Measurements from ENCODE around the gene CLASP1. TPM values are rescaled to one million over a fixed set of nuclear protein-coding genes. Genes with fewer than 3 reads are reported as not detected.
"Not testable (repeated sequence)": the region's sequence is repeated elsewhere in the genome, so short reads cannot be mapped to it uniquely, and the experiment has no call there.

The CLASP1 gene
- total and polyA plus RNA-seq, 4 donors, result 11.8 to 81.8 (median 40.3) TPM

DNA sequence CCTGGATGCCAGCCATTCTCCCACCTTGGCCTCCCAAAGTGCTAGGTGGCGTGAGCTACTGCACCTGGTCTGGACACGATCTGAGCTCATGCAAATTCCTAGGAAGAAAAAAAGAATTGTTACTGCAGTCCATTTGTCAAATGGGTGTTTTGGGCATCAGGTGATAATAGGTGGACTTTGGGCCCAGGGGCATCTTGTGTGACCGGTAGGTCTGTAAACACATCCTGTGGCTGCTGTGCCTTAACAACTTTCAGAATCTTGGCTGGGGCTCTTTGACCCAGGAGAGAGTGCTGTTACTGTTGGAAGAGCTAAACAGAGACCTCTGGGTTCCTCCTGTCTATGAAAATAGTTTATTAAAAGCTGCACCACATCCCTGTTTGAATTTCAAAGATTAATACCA lies 329.3 kb downstream of the CLASP1 start:
- Histone ChIP-seq H3K4me1 (ENCODE audit: control insufficient read depth in 1 of 2, insufficient read depth in 2 of 2, low read length in 2 of 2) (no peaks in the 10 kb centered on the region), H3K27me3 (ENCODE audit: control insufficient read depth in 1 of 2, insufficient read depth in 2 of 2, low read length in 1 of 2) (no peaks in the 10 kb centered on the region), H3K9me3 (ENCODE audit: control insufficient read depth, low read length) (no peaks in the 10 kb centered on the region), H3K36me3 (ENCODE audit: control insufficient read depth in 1 of 2, insufficient read depth in 2 of 2, low read length in 1 of 2) (no peaks in the 10 kb centered on the region), H3K27ac (ENCODE audit: low read depth in 1 of 2, low read length in 2 of 2) (no peak overlapping the region), H3K4me3 (ENCODE audit: low read length in 2 of 2) (no peak overlapping the region)
- 75 to 80% methylated on average over 3 of the region's 3 CpGs for WGBS, 2 donors
- intact Hi-C loops (cut with DNase I), result no loop called here
- no peak for ATAC-seq (ENCODE audit: low FRiP score)
- no peak for DNase-seq

DNA sequence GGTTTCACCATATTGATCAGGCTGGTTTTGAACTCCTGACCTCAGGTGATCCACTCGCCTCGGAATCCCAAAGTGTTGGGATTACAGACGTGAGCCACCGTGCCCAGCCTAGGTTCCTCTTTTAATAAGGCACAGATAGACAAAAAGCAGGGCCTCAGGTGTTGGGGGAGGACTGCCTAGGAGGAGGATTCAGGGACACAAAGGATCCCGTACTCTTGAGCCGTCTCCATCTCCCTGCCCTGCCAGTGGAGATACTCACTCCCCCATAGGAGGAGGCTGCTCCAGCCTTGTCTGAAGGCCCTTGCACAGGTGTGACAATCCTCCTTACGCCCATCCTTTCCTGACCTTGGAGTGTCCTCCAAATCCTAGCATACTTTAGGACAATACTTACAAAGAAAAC lies 332.3 kb downstream of the CLASP1 start:
- DNase-seq, result no peak
- ATAC-seq (ENCODE audit: low FRiP score), result no peak

DNA sequence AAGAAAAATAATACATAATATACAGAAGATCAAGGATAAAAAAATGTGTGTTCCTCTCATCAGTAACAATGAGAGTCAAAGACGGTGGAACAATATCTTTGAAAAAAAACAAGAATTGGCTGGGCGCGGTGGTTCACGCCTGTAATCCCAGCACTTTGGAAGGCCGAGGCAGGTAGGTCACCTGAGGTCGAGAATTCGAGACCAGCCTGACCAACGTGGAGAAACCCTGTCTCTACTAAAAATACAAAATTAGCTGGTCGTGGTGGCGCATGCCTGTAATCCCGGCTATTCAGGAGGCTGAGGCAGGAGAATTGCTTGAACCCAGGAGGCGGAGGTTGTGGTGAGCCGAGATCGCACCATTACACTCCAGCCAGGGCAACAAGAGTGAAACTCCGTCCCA lies 335.6 kb downstream of the CLASP1 start:
- WGBS, 2 donors, result 83 to 84% methylated on average over 15 of the region's 15 CpGs
- H3K9me3 ChIP-seq (ENCODE audit: control insufficient read depth, low read length); ATAC-seq (ENCODE audit: low FRiP score); DNase-seq; H3K27me3 ChIP-seq (ENCODE audit: control insufficient read depth in 1 of 2, insufficient read depth in 2 of 2, low read length in 1 of 2); intact Hi-C loops (cut with DNase I); H3K36me3 ChIP-seq (ENCODE audit: control insufficient read depth in 1 of 2, insufficient read depth in 2 of 2, low read length in 1 of 2); H3K4me1 ChIP-seq (ENCODE audit: control insufficient read depth in 1 of 2, insufficient read depth in 2 of 2, low read length in 2 of 2); H3K4me3 ChIP-seq (ENCODE audit: low read length in 2 of 2); H3K27ac ChIP-seq (ENCODE audit: low read depth in 1 of 2, low read length in 2 of 2): not testable (repeated sequence)

More for the DNA sequence above, 332.3 kb downstream of the CLASP1 start:
- Histone ChIP-seq H3K36me3 (ENCODE audit: control insufficient read depth in 1 of 2, insufficient read depth in 2 of 2, low read length in 1 of 2) (no peaks in the 10 kb centered on the region), H3K9me3 (ENCODE audit: control insufficient read depth, low read length) (no peaks in the 10 kb centered on the region), H3K4me1 (ENCODE audit: control insufficient read depth in 1 of 2, insufficient read depth in 2 of 2, low read length in 2 of 2) (no peaks in the 10 kb centered on the region), H3K4me3 (ENCODE audit: low read length in 2 of 2) (no peak overlapping the region), H3K27me3 (ENCODE audit: control insufficient read depth in 1 of 2, insufficient read depth in 2 of 2, low read length in 1 of 2) (no peaks in the 10 kb centered on the region), H3K27ac (ENCODE audit: low read depth in 1 of 2, low read length in 2 of 2) (no peak overlapping the region)
- intact Hi-C loops (cut with DNase I), result no loop called here
- WGBS, 2 donors, result 84 to 93% methylated on average over 7 of the region's 7 CpGs

DNA sequence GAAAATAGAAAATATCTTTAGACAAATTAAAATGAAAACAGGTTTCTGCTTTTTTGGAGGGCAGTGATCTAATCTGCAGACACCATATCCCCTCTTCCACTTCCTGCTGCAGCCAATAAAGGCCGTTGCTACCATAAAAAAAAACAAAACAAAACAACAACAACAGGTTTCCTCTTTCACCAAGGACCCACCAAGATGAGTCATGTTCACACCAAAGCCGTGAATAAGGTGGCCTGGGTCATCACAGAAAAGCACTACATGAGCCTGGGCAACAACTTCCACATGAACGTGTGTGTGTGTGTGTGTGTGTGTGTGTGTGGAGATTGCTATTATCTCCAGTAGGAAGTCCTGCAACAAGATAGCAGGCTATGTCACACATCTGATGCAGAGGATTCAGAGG lies 339.5 kb downstream of the CLASP1 start:
- Histone ChIP-seq H3K36me3 (ENCODE audit: control insufficient read depth in 1 of 2, insufficient read depth in 2 of 2, low read length in 1 of 2) (no peaks in the 10 kb centered on the region), H3K27me3 (ENCODE audit: control insufficient read depth in 1 of 2, insufficient read depth in 2 of 2, low read length in 1 of 2) (no peaks in the 10 kb centered on the region), H3K4me1 (ENCODE audit: control insufficient read depth in 1 of 2, insufficient read depth in 2 of 2, low read length in 2 of 2) (no peaks in the 10 kb centered on the region), H3K4me3 (ENCODE audit: low read length in 2 of 2) (no peak overlapping the region), H3K9me3 (ENCODE audit: control insufficient read depth, low read length) (no peaks in the 10 kb centered on the region), H3K27ac (ENCODE audit: low read depth in 1 of 2, low read length in 2 of 2) (no peak overlapping the region)
- ATAC-seq (ENCODE audit: low FRiP score) (no peak), DNase-seq (no peak)
- WGBS, 2 donors, result 11 to 26% methylated on average over 3 of the region's 3 CpGs
- intact Hi-C loops (cut with DNase I), result no loop called here

DNA sequence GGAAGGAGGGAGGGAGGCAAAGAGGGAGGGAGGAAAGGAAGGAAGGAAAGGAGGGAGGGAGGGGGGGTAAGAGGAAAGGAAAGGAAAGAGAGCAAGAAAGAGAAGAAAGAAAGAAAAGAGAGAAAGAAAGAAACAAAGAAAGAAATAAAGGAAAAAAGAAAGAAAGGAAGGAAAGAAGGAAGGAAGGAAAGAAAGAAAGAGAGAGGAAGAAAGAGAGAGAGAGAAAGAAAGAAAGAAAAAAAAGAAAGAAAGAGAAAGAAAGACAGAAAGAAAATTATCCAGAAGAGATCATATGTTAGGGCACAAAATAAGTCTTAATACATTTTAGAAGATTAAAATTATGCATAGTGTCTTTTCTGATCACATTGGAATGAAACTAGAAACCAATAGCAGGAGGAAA lies 339.9 kb downstream of the CLASP1 start:
- H3K9me3 ChIP-seq (ENCODE audit: control insufficient read depth, low read length), result no peaks in the 10 kb centered on the region
- no peaks in the 10 kb centered on the region for H3K36me3 ChIP-seq (ENCODE audit: control insufficient read depth in 1 of 2, insufficient read depth in 2 of 2, low read length in 1 of 2)
- ATAC-seq (ENCODE audit: low FRiP score) (no peak), DNase-seq (no peak)
- no peak overlapping the region for H3K4me3 ChIP-seq (ENCODE audit: low read length in 2 of 2)
- no peaks in the 10 kb centered on the region for H3K4me1 ChIP-seq (ENCODE audit: control insufficient read depth in 1 of 2, insufficient read depth in 2 of 2, low read length in 2 of 2)
- no peak overlapping the region for H3K27ac ChIP-seq (ENCODE audit: low read depth in 1 of 2, low read length in 2 of 2)
- intact Hi-C loops (cut with DNase I), result no loop called here
- peaks cover 0 to 2% of the 10 kb centered on the region in 2 donors for H3K27me3 ChIP-seq (ENCODE audit: control insufficient read depth in 1 of 2, insufficient read depth in 2 of 2, low read length in 1 of 2)

DNA sequence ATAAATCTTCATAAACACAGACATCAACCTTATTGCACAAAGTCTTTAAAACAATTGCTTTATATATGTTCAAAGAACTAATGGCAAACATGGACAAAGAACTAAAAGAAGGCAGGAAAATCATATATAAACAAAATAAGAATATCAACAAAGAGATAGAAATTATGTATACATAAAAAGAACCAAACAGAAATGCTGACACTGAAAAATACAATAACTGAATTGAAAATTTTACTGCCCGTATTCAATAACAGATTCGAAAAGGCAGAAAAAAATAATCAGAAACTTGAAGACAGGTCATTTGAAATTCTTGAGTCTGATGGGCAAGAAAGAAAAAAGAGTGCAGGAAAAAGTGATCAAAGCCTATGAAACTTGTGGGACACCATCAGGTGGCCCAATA lies 342.2 kb downstream of the CLASP1 start:
- intact Hi-C loops (cut with DNase I), result no loop called here
- WGBS, 2 donors, result 92 to 96% methylated on average over 2 of the region's 2 CpGs
- Histone ChIP-seq H3K9me3 (ENCODE audit: control insufficient read depth, low read length) (no peaks in the 10 kb centered on the region), H3K4me3 (ENCODE audit: low read length in 2 of 2) (no peak overlapping the region), H3K27ac (ENCODE audit: low read depth in 1 of 2, low read length in 2 of 2) (no peak overlapping the region), H3K36me3 (ENCODE audit: control insufficient read depth in 1 of 2, insufficient read depth in 2 of 2, low read length in 1 of 2) (no peaks in the 10 kb centered on the region), H3K27me3 (ENCODE audit: control insufficient read depth in 1 of 2, insufficient read depth in 2 of 2, low read length in 1 of 2) (peaks cover 0 to 2% of the 10 kb centered on the region in 2 donors), H3K4me1 (ENCODE audit: control insufficient read depth in 1 of 2, insufficient read depth in 2 of 2, low read length in 2 of 2) (no peaks in the 10 kb centered on the region)
- no peak for ATAC-seq (ENCODE audit: low FRiP score)
- DNase-seq, result no peak

DNA sequence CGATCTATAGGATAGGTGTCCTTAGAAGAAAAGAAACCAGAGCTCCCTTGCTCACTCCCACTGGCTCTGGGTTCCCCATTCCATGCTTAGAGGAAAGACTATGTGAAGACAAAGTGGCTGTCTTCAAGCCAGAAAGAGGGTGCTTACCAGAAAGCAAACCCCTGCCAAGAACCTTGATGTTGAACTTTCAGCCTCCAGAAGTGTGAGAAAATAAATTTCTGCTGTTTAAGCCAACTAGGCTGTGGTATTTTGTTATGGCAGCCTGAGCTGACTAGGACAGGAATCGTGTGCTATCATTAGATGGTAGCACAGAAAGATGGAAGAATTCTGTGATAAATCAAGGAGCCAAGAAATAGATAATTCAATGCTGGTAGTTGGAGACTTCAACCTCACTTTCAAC lies 344.3 kb downstream of the CLASP1 start:
- H3K27ac ChIP-seq (ENCODE audit: low read depth in 1 of 2, low read length in 2 of 2), result no peak overlapping the region
- H3K4me3 ChIP-seq (ENCODE audit: low read length in 2 of 2), result no peak overlapping the region
- no peaks in the 10 kb centered on the region for H3K9me3 ChIP-seq (ENCODE audit: control insufficient read depth, low read length)
- no peaks in the 10 kb centered on the region for H3K36me3 ChIP-seq (ENCODE audit: control insufficient read depth in 1 of 2, insufficient read depth in 2 of 2, low read length in 1 of 2)
- ATAC-seq (ENCODE audit: low FRiP score), result no peak
- intact Hi-C loops (cut with DNase I), result no loop called here
- peaks cover 0 to 2% of the 10 kb centered on the region in 2 donors for H3K27me3 ChIP-seq (ENCODE audit: control insufficient read depth in 1 of 2, insufficient read depth in 2 of 2, low read length in 1 of 2)
- H3K4me1 ChIP-seq (ENCODE audit: control insufficient read depth in 1 of 2, insufficient read depth in 2 of 2, low read length in 2 of 2), result no peaks in the 10 kb centered on the region
- 38 to 51% methylated on average over 2 of the region's 2 CpGs for WGBS, 2 donors
- no peak for DNase-seq

DNA sequence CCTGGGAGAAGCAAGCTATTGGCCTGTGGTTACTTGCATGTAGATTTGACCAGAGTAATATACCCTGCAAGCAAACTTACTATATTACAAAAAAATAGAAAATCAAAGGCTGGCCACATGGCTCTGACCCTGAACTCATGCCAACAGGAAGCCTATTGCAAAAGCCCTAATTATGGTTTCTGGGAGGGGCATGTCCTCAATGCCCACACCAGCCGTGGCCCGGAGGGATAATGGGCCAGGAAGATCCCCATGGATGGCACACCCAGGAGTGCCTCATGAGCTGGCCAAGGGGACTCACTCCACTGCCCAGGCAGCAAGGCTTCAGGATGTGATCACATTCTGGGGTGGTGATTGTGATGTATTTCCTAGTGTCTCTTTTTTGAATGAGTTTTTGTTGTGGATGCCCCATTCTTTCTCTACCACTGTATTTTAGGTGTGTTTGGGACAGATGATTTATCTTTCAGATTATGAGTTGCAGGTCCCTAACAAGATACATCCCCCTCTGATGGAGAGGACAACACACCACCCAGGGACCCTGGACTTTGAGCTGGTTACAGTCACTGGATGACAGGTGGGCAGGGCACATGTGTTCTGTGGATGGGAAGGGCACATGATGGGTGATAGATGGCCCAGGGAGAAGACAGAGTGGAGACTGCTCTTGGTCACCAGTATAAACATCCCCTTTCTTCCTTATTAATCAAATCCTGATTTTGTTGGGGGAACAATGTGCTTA lies 345.6 kb downstream of the CLASP1 start:
- WGBS, 2 donors, result 65 to 78% methylated on average over 2 of the region's 2 CpGs
- Histone ChIP-seq H3K27ac (ENCODE audit: low read depth in 1 of 2, low read length in 2 of 2) (no peak overlapping the region), H3K4me1 (ENCODE audit: control insufficient read depth in 1 of 2, insufficient read depth in 2 of 2, low read length in 2 of 2) (no peaks in the 10 kb centered on the region), H3K36me3 (ENCODE audit: control insufficient read depth in 1 of 2, insufficient read depth in 2 of 2, low read length in 1 of 2) (no peaks in the 10 kb centered on the region), H3K4me3 (ENCODE audit: low read length in 2 of 2) (no peak overlapping the region), H3K27me3 (ENCODE audit: control insufficient read depth in 1 of 2, insufficient read depth in 2 of 2, low read length in 1 of 2) (peaks cover 0 to 2% of the 10 kb centered on the region in 2 donors), H3K9me3 (ENCODE audit: control insufficient read depth, low read length) (no peaks in the 10 kb centered on the region)
- ATAC-seq (ENCODE audit: low FRiP score), result no peak
- intact Hi-C loops (cut with DNase I), result no loop called here
- no peak for DNase-seq

DNA sequence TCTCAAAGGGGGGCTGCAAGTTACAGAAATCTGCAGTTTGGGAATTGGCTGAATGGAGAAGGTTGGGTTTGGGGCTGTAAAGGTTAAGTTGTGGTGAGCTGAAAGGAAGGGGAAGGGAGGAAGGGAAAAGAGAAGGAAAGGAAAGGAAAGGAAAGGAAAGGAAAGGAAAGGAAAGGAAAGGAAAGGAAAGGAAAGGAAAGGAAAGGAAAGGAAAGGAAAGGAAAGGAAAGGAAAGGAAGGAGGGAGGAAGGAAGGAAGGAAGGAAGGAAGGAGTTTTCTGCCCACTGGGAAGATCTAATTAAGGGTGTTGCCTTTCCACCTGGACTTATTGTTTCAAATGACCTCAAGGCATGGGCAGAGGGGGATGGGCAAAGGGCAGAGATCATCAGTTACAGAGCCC lies 348.1 kb downstream of the CLASP1 start:
- DNase-seq; H3K9me3 ChIP-seq (ENCODE audit: control insufficient read depth, low read length); ATAC-seq (ENCODE audit: low FRiP score); H3K4me3 ChIP-seq (ENCODE audit: low read length in 2 of 2); intact Hi-C loops (cut with DNase I); H3K27ac ChIP-seq (ENCODE audit: low read depth in 1 of 2, low read length in 2 of 2); H3K27me3 ChIP-seq (ENCODE audit: control insufficient read depth in 1 of 2, insufficient read depth in 2 of 2, low read length in 1 of 2); H3K4me1 ChIP-seq (ENCODE audit: control insufficient read depth in 1 of 2, insufficient read depth in 2 of 2, low read length in 2 of 2); H3K36me3 ChIP-seq (ENCODE audit: control insufficient read depth in 1 of 2, insufficient read depth in 2 of 2, low read length in 1 of 2): not testable (repeated sequence)

Measured in aorta (tissue), 5 donors.